B cell (primary cell): ENCODE measurements around the gene EIF1AX. TPM values are rescaled to one million over a fixed set of nuclear protein-coding genes. Genes with fewer than 3 reads are reported as not detected.

ENCODE experiments used
- ATAC-seq: fragments of 200-7000 bp; cut with Tn5 transposase; one replicate; pipeline ENCODE4 v1.10.0; 2021; ENCODE audit warnings: low read depth, mild to moderate bottlenecking, moderate number of reproducible peaks, moderate library complexity
- CTCF ChIA-PET: fragments of 350-600 bp; sonication (Branson Sonifier 250); formaldehyde crosslinking; loops from one replicate; lab custom pipeline; 2021; ENCODE audit warnings: antibody characterized with exemption, inconsistent platforms; lab: Charles Lee
- POLR2A ChIA-PET: fragments of 350-600 bp; sonication (Branson Sonifier 250); formaldehyde crosslinking; loops from one replicate; lab custom pipeline; 2021; ENCODE audit warnings: antibody characterized with exemption; lab: Charles Lee
- DNase-seq: peaks from one replicate; pipeline ENCODE4 v3.0.0; 2013
- H2AFZ ChIP-seq: 2 replicates; pipeline ENCODE4 v1.6.1; 2012; ENCODE audit warnings: mild to moderate bottlenecking, low read depth, low read length; ENCODE audit not compliant: insufficient read depth, poor library complexity, severe bottlenecking
- H3K27ac ChIP-seq, 2 donors: 1 replicate in 1 of 2; 2 replicates in 1 of 2; pipeline ENCODE4 v1.5.1; 2012 to 2013; ENCODE audit warnings: low read length in 2 of 2, mild to moderate bottlenecking in 2 of 2, moderate library complexity in 1 of 2
- H3K27me3 ChIP-seq, 4 experiments: fragments of 200-600 bp in 1 of 4; sonication (generic) in 1 of 4; replicated peaks in 1 of 4; 1 replicate in 2 of 4; 2 replicates in 2 of 4; pipeline versions ENCODE4 v1.6.1 to v1.7.0; 2013 to 2016; ENCODE audit warnings: low read length in 3 of 4, mild to moderate bottlenecking in 2 of 4, mixed read lengths in 1 of 4, moderate library complexity in 1 of 4; ENCODE audit not compliant: insufficient read depth in 4 of 4, control insufficient read depth in 3 of 4; ENCODE audit errors: control extremely low read depth in 1 of 4
- H3K36me3 ChIP-seq, 2 experiments: replicated peaks in 1 of 2; 1 replicate in 1 of 2; 2 replicates in 1 of 2; pipeline versions ENCODE4 v1.6.1 to v1.7.1; 2013; ENCODE audit warnings: low read length in 1 of 2; ENCODE audit not compliant: insufficient read depth in 2 of 2, control insufficient read depth in 1 of 2; ENCODE audit errors: control extremely low read depth in 1 of 2, extremely low read depth in 1 of 2
- H3K4me1 ChIP-seq, 2 donors: fragments of 200-600 bp in 1 of 2; sonication (generic) in 1 of 2; 1 replicate in 1 of 2; 2 replicates in 1 of 2; pipeline versions ENCODE4 v1.5.1 to v1.6.1; 2013 to 2017; ENCODE audit warnings: low read length in 2 of 2; ENCODE audit not compliant: control insufficient read depth in 2 of 2, insufficient read depth in 2 of 2
- H3K4me2 ChIP-seq: replicated peaks from 2 replicates; pipeline ENCODE3; 2012; ENCODE audit warnings: mild to moderate bottlenecking, low read depth, low read length; ENCODE audit not compliant: poor library complexity, severe bottlenecking
- H3K4me3 ChIP-seq, 5 experiments: fragments of 200-600 bp in 1 of 5; sonication (generic) in 1 of 5; 1 replicate in 3 of 5; 2 replicates in 2 of 5; pipeline versions ENCODE4 v1.5.1 to v1.7.0; 2011 to 2016; ENCODE audit warnings: low read length in 4 of 5, mild to moderate bottlenecking in 4 of 5, low read depth in 2 of 5, control low read depth in 1 of 5, moderate library complexity in 1 of 5; ENCODE audit not compliant: insufficient read depth in 1 of 5; ENCODE audit errors: control extremely low read depth in 1 of 5, extremely low read depth in 1 of 5
- H3K79me2 ChIP-seq: fragments of 200-600 bp; sonication (generic); one replicate; pipeline ENCODE4 v1.6.0; 2016; ENCODE audit warnings: low read length; ENCODE audit not compliant: control insufficient read depth, insufficient read depth
- H3K9ac ChIP-seq: fragments of 200-600 bp; sonication (generic); 2 replicates; pipeline ENCODE4 v1.6.1; 2017; ENCODE audit warnings: mild to moderate bottlenecking, low read length, moderate library complexity
- H3K9me3 ChIP-seq, 3 donors: one replicate each; pipeline versions ENCODE4 v1.6.1 to v1.7.1; 2013; ENCODE audit warnings: low read length in 2 of 3; ENCODE audit not compliant: control insufficient read depth in 2 of 3, insufficient read depth in 1 of 3; ENCODE audit errors: control extremely low read depth in 1 of 3
- H4K20me1 ChIP-seq: 2 replicates; pipeline ENCODE4 v1.6.0; 2012; ENCODE audit warnings: mild to moderate bottlenecking, low read length; ENCODE audit not compliant: insufficient read depth, control insufficient read depth, poor library complexity, severe bottlenecking
- H3K27ac Mint-ChIP-seq: one replicate; pipeline ENCODE4 v1.8.0; 2021; ENCODE audit warnings: mixed read lengths
- H3K27me3 Mint-ChIP-seq: one replicate; pipeline ENCODE4 v1.8.0; 2021; ENCODE audit warnings: mixed read lengths
- H3K4me1 Mint-ChIP-seq: one replicate; pipeline ENCODE4 v1.8.0; 2021; ENCODE audit warnings: mixed read lengths
- H3K4me3 Mint-ChIP-seq: one replicate; pipeline ENCODE4 v1.8.0; 2021; ENCODE audit warnings: mixed read lengths
- H3K9me3 Mint-ChIP-seq: one replicate; pipeline ENCODE4 v1.8.0; 2022; ENCODE audit warnings: mixed read lengths; ENCODE audit not compliant: insufficient read depth
- CTCF ChIP-seq: fragments of 200-600 bp; IDR thresholded peaks from one replicate; pipeline ENCODE4 v1.8.0; 2022; ENCODE audit warnings: antibody characterized with exemption, mild to moderate bottlenecking
- EZH2 ChIP-seq: IDR thresholded peaks from 2 replicates; pipeline ENCODE4 v1.6.1; 2012; ENCODE audit warnings: borderline replicate concordance, low read depth, mild to moderate bottlenecking, moderate library complexity, low read length; ENCODE audit not compliant: insufficient read depth, poor library complexity, severe bottlenecking
- WGBS: methylation state at CpG from one replicate; pipeline ENCODE4 v1.1.5; 2013; ENCODE audit warnings: missing lambda C conversion rate; ENCODE audit not compliant: insufficient coverage; 5-methylcytosine and 5-hydroxymethylcytosine counted together
- intact Hi-C: fragments of 100-400 bp; cut with micrococcal nuclease; formaldehyde crosslinking; loops from one replicate; pipeline ENCODE4 v1.10.0; 2022
- polyA plus RNA-seq: library from polyadenylated mRNA; depleted of rRNA; stranded (reverse); fragments of >200 nt; gene quantifications from 2 replicates; pipeline ENCODE4 v1.2.3, GENCODE V29; 2012
- total RNA-seq, 2 donors: library from RNA; stranded (reverse); fragments of 120-200 nt in 1 of 2; gene quantifications; 1 replicate in 1 of 2; 2 replicates in 1 of 2; pipeline versions ENCODE4 v1.2.3 to v1.2.4, GENCODE V29; 2013 to 2022

Gene EIF1AX
- total and polyA plus RNA-seq, 2 donors (not counting 1 experiment from before 2014, with no cell fraction given), result 15.6 to 39.3 TPM

GRCh38 chrX:20143111-20143510 is 1.5 kb upstream of the EIF1AX start:
- WGBS, result no CpG with 5 or more reads among the region's 6 CpGs
- H3K9ac ChIP-seq, result no peak overlapping the region
- DNase-seq, result no peak
- ATAC-seq, result no peak
- TF ChIP-seq CTCF (no peak), EZH2 (no peak)
- H3K4me1 ChIP-seq, result peaks cover 15 to 18% of the 10 kb centered on the region in 2 donors
- H3K4me2 ChIP-seq, result no peak overlapping the region
- ChIA-PET CTCF (no interaction called here), POLR2A (interaction anchor here (0.6 kb wide), 1 partner anchor 250 kb away, joined by 4 read pairs; no protein-coding TSS in a partner anchor)
- Mint-ChIP-seq H3K4me1 (peaks cover 21% of the 10 kb centered on the region), H3K4me3 (peak overlapping the region; percentile 52), H3K27ac (peak overlapping the region; percentile 72), H3K27me3 (no peaks in the 10 kb centered on the region), H3K9me3 (no peaks in the 10 kb centered on the region)
- peaks cover 8% of the 10 kb centered on the region for H4K20me1 ChIP-seq
- H3K79me2 ChIP-seq, result peaks cover 36% of the 10 kb centered on the region
- no peak overlapping the region for H3K4me3 ChIP-seq
- H3K27ac ChIP-seq, result no peak overlapping the region
- H3K27me3 ChIP-seq, result no peaks in the 10 kb centered on the region
- no peak overlapping the region for H2AFZ ChIP-seq
- H3K9me3 ChIP-seq, result no peaks in the 10 kb centered on the region
- H3K36me3 ChIP-seq, result peaks cover 0 to 1% of the 10 kb centered on the region in 2 experiments
- intact Hi-C loops, result loop anchor here (5.0 kb wide), 2 partner anchors 461 to 1466 kb away; no protein-coding TSS in a partner anchor

GRCh38 chrX:20140420-20140819 is 1.2 kb downstream of the EIF1AX start:
- Histone ChIP-seq H3K4me1 (peaks cover 15 to 16% of the 10 kb centered on the region in 2 donors), H3K36me3 (peaks cover 1 to 11% of the 10 kb centered on the region in 2 experiments), H3K9me3 (no peaks in the 10 kb centered on the region), H3K27ac (peak overlapping the region in 1 of 2 donors; percentile 92), H3K4me3 (peak overlapping the region; percentile 77 to 98 (median 86)), H3K4me2 (peak overlapping the region; percentile 91), H2AFZ (peak overlapping the region; percentile 79), H3K27me3 (no peaks in the 10 kb centered on the region), H4K20me1 (peaks cover 15% of the 10 kb centered on the region), H3K79me2 (peaks cover 47% of the 10 kb centered on the region), H3K9ac (peak overlapping the region; percentile 96)
- no peak for TF ChIP-seq CTCF
- intact Hi-C loops, result loop anchor here (2.0 to 5.0 kb wide), 3 partner anchors 150 to 1463 kb away; partner anchors contain the start of gene BCLAF3
- Mint-ChIP-seq H3K27ac (peak overlapping the region; percentile 37), H3K4me3 (peak overlapping the region; percentile 87), H3K27me3 (no peaks in the 10 kb centered on the region), H3K4me1 (peaks cover 24% of the 10 kb centered on the region), H3K9me3 (no peaks in the 10 kb centered on the region)
- ChIA-PET POLR2A (no interaction called here), CTCF (interaction anchor here (1.0 kb wide), 1 partner anchor 235 kb away, joined by 3 read pairs; no protein-coding TSS in a partner anchor)
- no CpG with 5 or more reads among the region's 3 CpGs for WGBS
- DNase-seq (no peak), ATAC-seq (no peak)
